GM21528 (cell line): ENCODE results near the gene GALNT15.

ENCODE experiments used
- ATAC-seq: cut with Tn5 transposase; IDR thresholded peaks from one replicate; pipeline ENCODE4 v1.9.1; 2021; ENCODE audit warnings: mild to moderate bottlenecking, moderate library complexity; ENCODE audit not compliant: unreplicated experiment, low FRiP score

GALNT15 gene

GRCh38 chr3:16174389-16174788, at the start of gene GALNT15:
GALNT15 (plus strand) TSS chr3:16174680; CDS start chr3:16175152, 472 bp downstream.
- no peak for ATAC-seq

DNA sequence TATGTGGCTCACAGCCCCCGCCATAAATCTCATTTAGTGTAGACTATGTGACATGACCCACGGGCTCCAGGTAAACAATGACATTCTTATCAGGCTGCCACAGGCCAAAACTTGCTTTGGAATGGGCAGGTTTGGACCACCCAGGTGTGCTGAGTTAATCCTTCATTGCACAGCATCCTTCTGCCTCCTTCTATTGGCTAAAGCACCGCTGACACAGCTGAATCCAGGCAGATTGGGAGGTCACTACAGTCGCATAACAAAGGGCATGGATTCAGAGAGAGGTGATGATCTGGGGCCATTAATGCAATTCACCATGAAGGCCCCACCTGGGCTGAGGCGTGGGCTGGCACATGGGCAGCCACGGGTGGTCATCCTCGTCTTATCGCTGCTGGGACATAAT, 47.8 kb upstream of the GALNT15 start:
- ATAC-seq: no peak

- ATAC-seq: no peak
Measured at GRCh38 chr3:16127249-16127648, 47.2 kb upstream of the GALNT15 start.

GRCh38 chr3:16130066-16130465, 44.4 kb upstream of the GALNT15 start:
- no peak for ATAC-seq

GRCh38 chr3:16132190-16132589, 42.3 kb upstream of the GALNT15 start:
- no peak for ATAC-seq

DNA sequence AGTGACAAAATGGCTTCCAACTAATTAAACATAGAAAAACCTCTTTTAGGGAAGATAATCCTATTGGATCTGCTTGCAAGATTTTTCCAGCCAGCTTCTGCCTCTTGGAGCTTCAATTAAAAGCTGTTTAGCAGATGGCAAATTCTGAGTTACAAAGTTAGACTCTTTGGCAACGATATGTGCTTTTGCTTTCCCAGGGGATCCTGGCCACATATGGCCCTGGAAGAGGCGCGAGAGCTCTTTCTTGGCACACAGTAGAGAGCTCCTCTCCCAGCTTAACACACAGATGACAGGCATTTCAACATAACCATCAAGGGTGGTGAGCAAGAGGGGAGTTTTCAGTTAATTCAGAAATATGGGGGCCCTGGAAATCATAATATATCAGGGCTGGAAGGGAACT, 41.6 kb upstream of the GALNT15 start:
- ATAC-seq: no peak

- ATAC-seq: no peak
Measured at GRCh38 chr3:16134173-16134928, 40.1 kb upstream of the GALNT15 start.

DNA sequence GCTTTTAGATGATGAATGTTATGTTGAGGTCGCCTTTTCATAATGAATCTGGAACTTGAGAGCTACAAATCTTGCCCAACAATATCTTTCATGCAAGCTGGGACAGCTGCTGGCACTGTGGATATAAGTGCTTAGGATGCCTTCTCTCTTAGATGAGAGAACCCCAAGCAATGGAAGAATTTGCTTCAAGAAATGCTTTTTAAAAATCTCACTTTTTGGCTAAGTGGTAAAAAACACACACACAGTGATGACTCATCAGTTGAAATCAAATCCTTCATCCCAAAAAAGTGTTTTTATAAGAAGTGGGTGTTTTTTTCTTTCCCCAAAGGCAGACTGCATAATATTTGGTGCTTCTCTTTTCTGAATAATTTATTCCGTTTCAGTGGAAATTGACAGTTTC, 38.4 kb upstream of the GALNT15 start:
- no peak for ATAC-seq

DNA sequence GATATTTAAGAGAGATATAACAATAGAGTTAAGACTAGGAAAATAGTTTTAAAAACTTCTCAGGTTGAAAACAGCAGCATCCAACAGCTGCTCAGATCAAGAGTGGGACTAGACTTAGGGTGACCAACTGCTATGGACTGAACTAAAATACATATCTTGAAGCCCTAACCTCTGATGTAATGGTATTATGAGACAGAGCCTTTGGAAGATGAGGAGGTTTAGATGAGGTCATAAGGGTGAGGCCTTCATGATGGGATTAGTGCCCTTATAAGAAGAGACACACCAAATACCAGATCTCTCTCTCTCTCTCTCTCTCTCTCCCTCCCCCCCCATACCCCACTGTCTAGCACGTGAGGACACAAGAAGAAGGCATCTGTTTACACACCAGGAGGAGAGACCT, 37.4 kb upstream of the GALNT15 start:
- ATAC-seq: no peak

DNA sequence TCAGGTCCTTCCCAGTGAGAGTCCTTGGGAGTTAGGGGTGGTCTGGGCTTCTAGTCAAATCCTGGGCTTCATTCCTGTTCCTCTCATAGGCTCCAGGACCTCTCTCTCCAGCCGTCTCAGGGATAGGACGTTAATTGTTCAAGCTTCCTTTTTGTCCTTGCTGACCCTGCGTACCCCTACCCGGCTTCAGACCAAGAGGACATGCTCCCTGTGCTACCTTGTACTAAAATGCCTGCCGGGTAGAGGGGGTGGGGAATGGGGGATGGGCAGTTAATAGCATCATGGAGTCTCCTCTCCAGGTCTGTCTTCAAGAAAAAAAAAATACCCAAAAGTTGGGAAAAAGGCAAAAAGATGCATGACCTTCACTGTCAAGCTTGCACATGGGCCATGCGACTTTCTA, 36.5 kb upstream of the GALNT15 start:
- ATAC-seq: no peak

DNA sequence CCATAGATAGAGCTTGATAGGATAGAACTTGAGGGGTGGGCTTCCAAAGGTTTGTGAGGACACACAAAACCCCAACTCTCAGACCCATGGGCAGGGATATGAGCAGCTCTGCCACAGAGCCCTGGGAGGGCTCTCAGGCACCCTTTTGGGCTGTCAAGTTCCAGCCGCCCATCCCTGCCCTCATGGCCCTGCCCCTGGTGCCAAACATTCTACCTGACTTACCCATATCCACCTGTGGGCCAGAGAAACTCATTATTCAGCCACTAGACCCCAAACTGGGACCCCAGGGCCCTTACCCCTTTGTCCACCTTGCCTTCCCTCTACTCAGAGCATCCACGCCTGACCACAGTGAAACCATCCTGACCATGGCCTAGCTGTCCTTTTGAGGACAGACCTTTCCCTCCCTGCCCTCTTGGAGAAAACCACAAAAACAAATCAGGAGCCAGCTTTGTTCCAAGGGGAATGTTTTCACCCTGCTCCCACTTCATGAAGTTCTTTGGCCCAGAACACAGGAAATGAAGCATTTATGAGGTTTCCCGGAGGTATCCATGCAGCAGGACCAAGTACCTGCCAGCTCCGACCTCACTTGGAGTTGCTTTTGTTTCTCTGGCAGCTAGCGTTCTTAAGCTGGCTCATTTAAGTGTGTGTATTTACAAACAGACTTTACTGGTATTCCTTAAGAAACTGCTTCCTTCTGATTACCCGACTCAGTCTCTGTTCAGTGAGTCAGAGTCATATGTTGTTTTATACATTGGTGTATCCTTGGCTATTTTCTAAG, 34.2 kb upstream of the GALNT15 start:
- ATAC-seq: no peak

- ATAC-seq: no peak
Measured at GRCh38 chr3:16140894-16141285, 33.6 kb upstream of the GALNT15 start.

- ATAC-seq: no peak
Measured at GRCh38 chr3:16142350-16143025, 32.0 kb upstream of the GALNT15 start.

DNA sequence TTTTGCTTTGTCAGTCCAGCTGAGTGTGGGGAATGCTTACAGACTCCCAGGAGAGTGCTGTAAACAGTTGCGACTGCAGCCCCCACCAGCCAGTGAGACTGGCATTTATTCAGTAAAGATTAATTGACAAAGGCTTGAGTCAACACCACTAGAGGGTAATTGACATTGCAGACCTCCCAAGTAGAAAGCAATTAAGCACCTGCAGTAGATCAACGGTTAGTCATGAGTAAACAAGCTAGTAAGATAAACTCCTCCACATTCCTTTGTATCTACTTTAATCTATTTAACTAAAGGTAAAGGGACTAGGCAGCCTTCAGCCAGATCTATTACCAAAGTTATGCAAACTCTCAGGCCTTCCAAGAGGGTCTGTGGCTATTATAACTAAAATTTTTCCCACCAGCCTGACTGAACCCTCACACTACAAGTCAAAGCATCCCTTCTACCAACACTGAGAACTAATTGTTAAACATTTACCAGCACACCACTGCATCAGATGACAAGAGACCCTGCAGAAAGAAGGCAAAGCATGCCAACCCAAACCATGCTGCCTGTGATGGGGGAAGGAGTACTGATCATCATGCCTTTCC, 30.5 kb upstream of the GALNT15 start:
- no peak for ATAC-seq

DNA sequence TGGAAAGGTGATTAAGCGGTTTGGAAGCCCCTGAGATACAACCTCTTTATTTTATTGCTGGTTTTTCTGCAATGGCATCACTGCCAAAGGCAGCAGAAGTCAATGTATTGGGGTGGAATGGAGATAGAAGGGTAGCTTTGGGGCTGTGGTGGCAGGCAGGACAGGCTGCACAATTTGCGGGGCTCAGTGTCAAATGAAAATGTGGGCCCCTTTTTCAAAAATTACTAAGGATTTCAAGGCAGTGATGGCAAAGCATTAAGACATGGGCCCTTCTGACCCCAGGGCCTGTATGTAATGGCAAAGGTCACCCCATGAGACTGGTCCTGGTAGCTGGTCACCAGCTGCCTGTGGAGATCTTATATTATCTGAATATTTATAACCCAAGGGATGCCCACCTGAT, 29.3 kb upstream of the GALNT15 start:
- ATAC-seq: no peak

GRCh38 chr3:16146015-16146730, 28.3 kb upstream of the GALNT15 start:
- no peak for ATAC-seq

DNA sequence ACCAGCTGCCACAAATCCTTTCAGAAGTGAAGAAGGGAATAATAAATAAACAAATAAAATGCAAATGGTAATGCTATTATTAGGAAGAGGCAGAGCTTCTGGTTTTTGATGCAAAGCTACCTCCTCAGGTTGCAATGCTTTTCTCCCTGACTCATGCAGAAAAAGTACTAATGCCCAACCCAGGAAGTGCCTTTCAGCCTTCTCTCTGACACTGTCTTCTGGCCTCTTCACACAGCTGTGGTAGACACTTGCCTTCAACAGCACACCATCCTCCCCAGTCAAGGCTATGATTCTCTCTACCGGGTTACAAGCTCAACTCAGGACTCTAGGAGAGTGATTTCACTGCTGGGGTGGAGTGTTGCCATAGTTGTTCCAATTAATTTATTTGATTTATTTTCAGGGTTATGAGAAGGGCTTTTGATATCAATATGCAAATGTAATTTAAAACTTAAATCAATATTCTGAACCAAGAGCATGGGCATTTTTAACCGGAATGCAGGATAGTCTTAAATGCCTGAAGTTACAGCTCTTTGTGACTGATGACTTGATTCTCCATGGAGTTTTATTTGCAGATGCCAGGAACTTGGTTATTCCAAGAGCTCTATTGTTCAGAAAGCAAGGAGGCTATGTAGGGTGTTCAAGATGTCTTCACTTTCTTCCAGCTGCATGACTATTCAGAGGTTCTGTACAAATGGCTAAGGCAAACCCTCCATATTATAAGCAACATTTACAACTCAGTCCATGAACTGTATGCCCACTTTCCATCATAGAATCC, 27.1 kb upstream of the GALNT15 start:
- no peak for ATAC-seq

DNA sequence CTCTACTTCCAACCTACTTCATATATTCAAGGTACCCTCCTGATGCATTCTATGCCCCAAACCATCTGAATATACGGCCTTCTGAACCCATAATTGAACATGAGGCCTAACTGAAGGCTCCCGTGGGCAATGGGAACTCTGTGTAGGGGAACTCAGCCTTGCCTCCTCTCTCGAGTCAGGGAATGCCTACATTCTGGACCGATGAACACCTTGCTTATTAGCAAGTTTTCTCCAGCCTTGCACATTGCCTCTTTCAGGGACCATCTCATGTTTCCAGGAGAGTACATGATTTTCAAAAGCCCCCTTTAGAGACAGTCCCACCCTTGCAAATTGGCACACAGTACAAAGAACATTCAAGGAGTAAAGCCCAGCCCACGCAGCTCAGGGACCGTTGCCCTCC, 26.3 kb upstream of the GALNT15 start:
- no peak for ATAC-seq

DNA sequence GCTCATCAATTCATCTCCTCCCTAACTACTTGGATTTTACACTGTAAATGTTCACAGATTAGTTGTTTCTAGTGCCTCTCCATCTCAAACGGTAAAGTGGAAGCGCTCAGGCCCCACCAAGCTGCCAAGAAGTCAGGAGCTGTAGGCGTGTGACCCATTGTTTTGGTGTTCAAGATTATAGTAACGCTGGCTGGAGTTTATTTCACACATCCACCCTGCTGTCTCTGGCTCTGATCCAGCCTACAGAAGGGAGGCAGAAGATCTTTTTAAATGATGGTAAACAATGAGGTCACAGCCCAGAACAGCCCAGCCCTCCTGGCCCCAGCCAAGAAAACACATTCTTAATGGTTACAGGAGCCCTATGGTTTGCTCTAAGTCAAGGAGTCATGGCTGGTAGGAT, 25.7 kb upstream of the GALNT15 start:
- no peak for ATAC-seq

GRCh38 chr3:16150285-16150684, 24.2 kb upstream of the GALNT15 start:
- no peak for ATAC-seq
